ENCODE results near the gene ATP6V0C.

Gene ATP6V0C

GRCh38 chr16:2520097-2520783 lies 6.5 kb downstream of the ATP6V0C start, which contains the start of gene AMDHD2:
AMDHD2 (plus strand) TSS chr16:2520371; CDS start chr16:2520459, 88 bp downstream.
- no peaks in the 10 kb centered on the region for H3K9me2 ChIP-seq (replicated peaks; ENCODE audit: control insufficient read depth, low read length)
- no peaks in the 10 kb centered on the region for H3K27me3 ChIP-seq (ENCODE audit: control insufficient read depth, low read length)
- H3F3A ChIP-seq (ENCODE audit: control insufficient read depth, insufficient read depth), result peaks cover 6% of the 10 kb centered on the region
- H3K4me1 ChIP-seq (ENCODE audit: control insufficient read depth, low read length), result peaks cover 47% of the 10 kb centered on the region
- peaks cover 56% of the 10 kb centered on the region for H3K79me2 ChIP-seq (ENCODE audit: control insufficient read depth, low read length)
- peak within 1 kb of the TSS; percentile 82 for H3K4me2 ChIP-seq (ENCODE audit: low read length)
- no peaks in the 10 kb centered on the region for H3K9me3 ChIP-seq (ENCODE audit: control insufficient read depth, insufficient read depth, low read length)
- peaks cover 5% of the 10 kb centered on the region; the same call in 1 of the 2 replicates for H4K20me1 ChIP-seq (ENCODE audit: control insufficient read depth, insufficient read depth, low read depth, low read length)
- TF ChIP-seq EZH2phosphoT487 (IDR thresholded peaks at IDR 0.05; ENCODE audit: borderline replicate concordance, low read length), result no peak
- TF ChIP-seq, protein P1, sequence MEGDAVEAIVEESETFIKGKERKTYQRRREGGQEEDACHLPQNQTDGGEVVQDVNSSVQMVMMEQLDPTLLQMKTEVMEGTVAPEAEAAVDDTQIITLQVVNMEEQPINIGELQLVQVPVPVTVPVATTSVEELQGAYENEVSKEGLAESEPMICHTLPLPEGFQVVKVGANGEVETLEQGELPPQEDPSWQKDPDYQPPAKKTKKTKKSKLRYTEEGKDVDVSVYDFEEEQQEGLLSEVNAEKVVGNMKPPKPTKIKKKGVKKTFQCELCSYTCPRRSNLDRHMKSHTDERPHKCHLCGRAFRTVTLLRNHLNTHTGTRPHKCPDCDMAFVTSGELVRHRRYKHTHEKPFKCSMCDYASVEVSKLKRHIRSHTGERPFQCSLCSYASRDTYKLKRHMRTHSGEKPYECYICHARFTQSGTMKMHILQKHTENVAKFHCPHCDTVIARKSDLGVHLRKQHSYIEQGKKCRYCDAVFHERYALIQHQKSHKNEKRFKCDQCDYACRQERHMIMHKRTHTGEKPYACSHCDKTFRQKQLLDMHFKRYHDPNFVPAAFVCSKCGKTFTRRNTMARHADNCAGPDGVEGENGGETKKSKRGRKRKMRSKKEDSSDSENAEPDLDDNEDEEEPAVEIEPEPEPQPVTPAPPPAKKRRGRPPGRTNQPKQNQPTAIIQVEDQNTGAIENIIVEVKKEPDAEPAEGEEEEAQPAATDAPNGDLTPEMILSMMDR (IDR thresholded peaks at IDR 0.05; ENCODE audit: low read depth, low read length, poor library complexity, severe bottlenecking), result no peak
- peaks cover 44% of the 10 kb centered on the region for H3K36me3 ChIP-seq (ENCODE audit: control insufficient read depth, low read length)
- H3K4me3 ChIP-seq (ENCODE audit: low read length), result peak within 1 kb of the TSS; percentile 79
- peak within 1 kb of the TSS; percentile 28; the same call in 1 of the 2 replicates for H3K27ac ChIP-seq (ENCODE audit: low read depth, low read length)

GRCh38 chr16:2520784-2521531 lies 7.2 kb downstream of the ATP6V0C start:
- Histone ChIP-seq H3K79me2 (ENCODE audit: control insufficient read depth, low read length) (peaks cover 49% of the 10 kb centered on the region), H3K36me3 (ENCODE audit: control insufficient read depth, low read length) (peaks cover 44% of the 10 kb centered on the region), H3K9me2 (replicated peaks; ENCODE audit: control insufficient read depth, low read length) (no peaks in the 10 kb centered on the region), H3F3A (ENCODE audit: control insufficient read depth, insufficient read depth) (peaks cover 6% of the 10 kb centered on the region), H4K20me1 (ENCODE audit: control insufficient read depth, insufficient read depth, low read depth, low read length) (peaks cover 3% of the 10 kb centered on the region; the same call in 1 of the 2 replicates), H3K4me3 (ENCODE audit: low read length) (peak overlapping the region; percentile 79), H3K27me3 (ENCODE audit: control insufficient read depth, low read length) (no peaks in the 10 kb centered on the region), H3K4me1 (ENCODE audit: control insufficient read depth, low read length) (peaks cover 40% of the 10 kb centered on the region), H3K27ac (ENCODE audit: low read depth, low read length) (no peak overlapping the region), H3K9me3 (ENCODE audit: control insufficient read depth, insufficient read depth, low read length) (no peaks in the 10 kb centered on the region), H3K4me2 (ENCODE audit: low read length) (peak overlapping the region; percentile 82)
- TF ChIP-seq EZH2phosphoT487 (IDR thresholded peaks at IDR 0.05; ENCODE audit: borderline replicate concordance, low read length), result no peak
- TF ChIP-seq, protein P1 (IDR thresholded peaks at IDR 0.05; ENCODE audit: low read depth, low read length, poor library complexity, severe bottlenecking), result peak; percentile 6

- no peak overlapping the region for H3K4me2 ChIP-seq (ENCODE audit: low read length)
- no peaks in the 10 kb centered on the region; the same call in 1 of the 2 replicates for H4K20me1 ChIP-seq (ENCODE audit: control insufficient read depth, insufficient read depth, low read depth, low read length)
- peaks cover 20% of the 10 kb centered on the region for H3K4me1 ChIP-seq (ENCODE audit: control insufficient read depth, low read length)
- H3K9me2 ChIP-seq (replicated peaks; ENCODE audit: control insufficient read depth, low read length), result no peaks in the 10 kb centered on the region
- no peak overlapping the region for H3K4me3 ChIP-seq (ENCODE audit: low read length)
- TF ChIP-seq EZH2phosphoT487 (IDR thresholded peaks at IDR 0.05; ENCODE audit: borderline replicate concordance, low read length), result no peak
- TF ChIP-seq, protein P1 (IDR thresholded peaks at IDR 0.05; ENCODE audit: low read depth, low read length, poor library complexity, severe bottlenecking), result no peak
- H3K79me2 ChIP-seq (ENCODE audit: control insufficient read depth, low read length), result peaks cover 20% of the 10 kb centered on the region
- H3K9me3 ChIP-seq (ENCODE audit: control insufficient read depth, insufficient read depth, low read length), result no peaks in the 10 kb centered on the region
- no peak overlapping the region for H3K27ac ChIP-seq (ENCODE audit: low read depth, low read length)
- no peaks in the 10 kb centered on the region for H3K27me3 ChIP-seq (ENCODE audit: control insufficient read depth, low read length)
- H3K36me3 ChIP-seq (ENCODE audit: control insufficient read depth, low read length), result peaks cover 55% of the 10 kb centered on the region
- H3F3A ChIP-seq (ENCODE audit: control insufficient read depth, insufficient read depth), result peaks cover 6% of the 10 kb centered on the region
Measured at GRCh38 chr16:2523801-2524231, 10.1 kb downstream of the ATP6V0C start.

Data from DOHH2 (cell line).